Measurements from ENCODE around the gene ATXN2. TPM values are rescaled to one million over a fixed set of nuclear protein-coding genes. Genes with fewer than 3 reads are reported as not detected.
"Not testable (repeated sequence)": the region's sequence is repeated elsewhere in the genome, so short reads cannot be mapped to it uniquely, and the experiment has no call there.

Gene ATXN2
- total RNA-seq, 2 donors from 2014 or later = 40.4 to 54.7 TPM

DNA sequence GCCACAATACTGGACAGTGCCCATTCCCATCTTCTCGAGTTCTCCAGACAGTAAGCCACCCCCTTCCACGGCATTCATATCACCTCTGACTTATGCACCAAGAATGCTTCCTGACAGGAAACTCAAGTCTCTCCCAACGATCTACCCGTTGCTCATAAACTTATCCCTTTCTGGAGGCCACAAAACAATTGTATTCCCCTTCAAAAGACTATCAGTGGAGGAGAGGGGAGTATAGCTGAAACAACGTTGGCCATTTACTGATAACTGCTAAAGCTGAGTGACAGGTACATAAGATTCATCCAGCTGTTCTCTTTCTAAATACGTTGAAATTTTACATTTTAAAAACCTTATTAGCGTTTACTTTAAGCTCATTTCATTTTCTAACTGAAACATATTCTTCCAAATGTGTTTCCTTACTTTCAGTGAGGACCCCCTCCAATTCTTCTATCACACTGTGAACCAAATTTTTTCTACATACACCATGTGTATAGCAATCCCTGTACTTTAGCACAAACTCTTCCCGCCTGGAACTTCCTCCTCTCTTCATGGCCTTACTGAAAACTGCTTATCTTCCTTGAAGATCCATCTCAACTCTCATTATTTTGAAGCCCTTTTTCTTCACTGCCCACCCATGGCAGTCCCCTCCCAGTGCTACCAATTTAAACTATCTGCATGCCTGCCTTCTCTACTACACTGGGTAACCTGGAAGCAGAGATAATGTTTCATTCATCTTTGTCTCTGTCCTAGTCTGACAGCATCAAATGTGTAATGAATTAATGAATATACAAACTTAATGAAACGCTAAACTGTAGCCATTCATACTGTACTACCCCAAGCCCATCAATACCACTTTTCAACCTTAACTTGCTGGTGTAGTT, 28.8 kb downstream of the ATXN2 start:
- Mint-ChIP-seq H3K4me3 (no peak overlapping the region), H3K4me1 (peaks cover 20% of the 10 kb centered on the region)

GRCh38 chr12:111569363-111570083, 29.6 kb downstream of the ATXN2 start:
- peak overlapping the region; percentile 39 for H3K27ac Mint-ChIP-seq

More for the DNA sequence above, 28.8 kb downstream of the ATXN2 start:
- H3K36me3 Mint-ChIP-seq (ENCODE audit: low read depth) = peaks cover 5% of the 10 kb centered on the region
- no peaks in the 10 kb centered on the region for H3K27me3 Mint-ChIP-seq
- no peaks in the 10 kb centered on the region for H3K9me3 Mint-ChIP-seq
- H3K27ac Mint-ChIP-seq = peak overlapping the region; percentile 26
- ATAC-seq (replicated peaks) = no peak

DNA sequence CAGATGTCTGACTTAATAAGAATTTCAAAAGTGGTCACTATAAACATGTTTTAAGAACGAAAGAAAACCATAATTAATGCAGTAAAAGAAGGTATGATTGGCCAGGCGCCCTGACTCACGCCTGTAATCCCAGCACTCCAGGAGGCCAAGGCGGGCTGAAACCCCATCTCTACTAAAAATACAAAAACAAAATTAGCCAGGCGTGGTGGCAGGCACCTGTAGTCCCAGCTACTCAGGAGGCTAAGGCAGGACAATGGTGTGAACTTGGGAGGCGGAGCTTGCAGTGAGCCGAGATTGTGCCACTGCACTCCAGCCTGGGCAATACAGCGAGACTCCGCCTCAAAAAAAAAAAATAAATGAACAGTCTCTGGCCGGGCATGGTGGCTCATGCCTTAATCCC, 38.3 kb downstream of the ATXN2 start:
- not testable (repeated sequence) for ATAC-seq (replicated peaks); H3K27ac Mint-ChIP-seq

More at GRCh38 chr12:111569363-111570083, 29.6 kb downstream of the ATXN2 start:
- ATAC-seq (replicated peaks) = no peak
- Mint-ChIP-seq H3K4me3 (no peak overlapping the region), H3K9me3 (no peaks in the 10 kb centered on the region), H3K36me3 (ENCODE audit: low read depth) (peaks cover 5% of the 10 kb centered on the region), H3K4me1 (peaks cover 20% of the 10 kb centered on the region), H3K27me3 (no peaks in the 10 kb centered on the region)

GRCh38 chr12:111558107-111558376, 41.1 kb downstream of the ATXN2 start:
- H3K4me1 Mint-ChIP-seq = peaks cover 13% of the 10 kb centered on the region
- no peaks in the 10 kb centered on the region for H3K9me3 Mint-ChIP-seq
- no peak overlapping the region for H3K4me3 Mint-ChIP-seq
- no peaks in the 10 kb centered on the region for H3K27me3 Mint-ChIP-seq
- ATAC-seq (replicated peaks) = no peak
- H3K27ac Mint-ChIP-seq = peak overlapping the region; percentile 48
- H3K36me3 Mint-ChIP-seq (ENCODE audit: low read depth) = peaks cover 20% of the 10 kb centered on the region

More for the DNA sequence above, 38.3 kb downstream of the ATXN2 start:
- not testable (repeated sequence) for H3K4me1 Mint-ChIP-seq; H3K36me3 Mint-ChIP-seq (ENCODE audit: low read depth); H3K4me3 Mint-ChIP-seq; H3K9me3 Mint-ChIP-seq; H3K27me3 Mint-ChIP-seq

DNA sequence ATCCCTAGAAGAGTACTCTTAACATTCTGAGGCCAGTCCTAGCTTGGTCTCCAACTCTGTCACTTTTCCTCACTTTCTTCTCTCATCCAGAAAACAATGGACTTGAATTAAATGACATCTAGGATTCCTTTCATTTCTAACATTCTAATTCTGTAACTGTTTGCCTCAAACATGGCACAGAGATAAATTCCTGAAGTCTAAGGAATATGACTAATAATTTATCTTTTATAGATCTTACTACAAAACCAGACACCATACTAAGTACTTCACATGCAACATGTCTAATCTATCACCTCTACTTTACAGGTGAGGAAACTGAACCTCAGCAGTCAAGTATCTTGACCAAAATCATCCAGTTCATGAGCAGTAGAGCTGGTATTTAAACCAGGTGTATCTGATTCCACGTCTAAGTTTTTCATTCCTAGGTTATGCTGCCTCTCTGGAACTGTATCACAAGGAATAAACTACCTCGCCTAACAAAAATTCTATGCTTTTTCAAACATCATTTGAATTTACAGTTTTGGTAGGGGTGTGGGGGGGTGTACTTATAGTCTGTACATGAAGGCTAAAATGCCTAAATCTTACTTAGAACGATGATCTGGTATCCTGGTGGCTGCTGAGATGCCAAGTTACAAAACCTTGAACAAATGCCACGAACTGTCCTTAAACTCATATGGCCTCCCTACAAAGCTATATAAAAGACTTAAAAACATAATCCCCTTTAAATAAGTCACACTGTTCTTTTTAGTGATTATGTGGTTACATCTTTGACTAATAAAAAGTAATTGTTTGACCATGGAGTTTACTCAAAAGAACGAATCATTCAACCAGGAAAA, 41.6 kb downstream of the ATXN2 start:
- ATAC-seq (replicated peaks) = no peak
- Mint-ChIP-seq H3K27ac (peak overlapping the region; percentile 48), H3K9me3 (no peaks in the 10 kb centered on the region), H3K27me3 (no peaks in the 10 kb centered on the region), H3K36me3 (ENCODE audit: low read depth) (peaks cover 25% of the 10 kb centered on the region), H3K4me3 (no peak overlapping the region), H3K4me1 (peaks cover 13% of the 10 kb centered on the region)

GRCh38 chr12:111556676-111557075, 42.4 kb downstream of the ATXN2 start:
- Mint-ChIP-seq H3K27me3 (no peaks in the 10 kb centered on the region), H3K4me3 (no peak overlapping the region), H3K4me1 (peaks cover 13% of the 10 kb centered on the region), H3K9me3 (no peaks in the 10 kb centered on the region), H3K27ac (no peak overlapping the region), H3K36me3 (ENCODE audit: low read depth) (peaks cover 34% of the 10 kb centered on the region)
- ATAC-seq (replicated peaks) = no peak

GRCh38 chr12:111555313-111555712, 43.8 kb downstream of the ATXN2 start:
- ATAC-seq (replicated peaks); H3K4me3 Mint-ChIP-seq; H3K27ac Mint-ChIP-seq; H3K9me3 Mint-ChIP-seq; H3K27me3 Mint-ChIP-seq: not testable (repeated sequence)
- peaks cover 45% of the 10 kb centered on the region for H3K36me3 Mint-ChIP-seq (ENCODE audit: low read depth)
- H3K4me1 Mint-ChIP-seq = peaks cover 13% of the 10 kb centered on the region

GRCh38 chr12:111546758-111547383, 52.2 kb downstream of the ATXN2 start:
- Mint-ChIP-seq H3K27ac (peak overlapping the region; percentile 81), H3K27me3 (no peaks in the 10 kb centered on the region), H3K4me1 (peaks cover 29% of the 10 kb centered on the region), H3K36me3 (ENCODE audit: low read depth) (peaks cover 77% of the 10 kb centered on the region), H3K9me3 (no peaks in the 10 kb centered on the region), H3K4me3 (peak overlapping the region; percentile 58)
- ATAC-seq (replicated peaks) = peak; percentile 93

DNA sequence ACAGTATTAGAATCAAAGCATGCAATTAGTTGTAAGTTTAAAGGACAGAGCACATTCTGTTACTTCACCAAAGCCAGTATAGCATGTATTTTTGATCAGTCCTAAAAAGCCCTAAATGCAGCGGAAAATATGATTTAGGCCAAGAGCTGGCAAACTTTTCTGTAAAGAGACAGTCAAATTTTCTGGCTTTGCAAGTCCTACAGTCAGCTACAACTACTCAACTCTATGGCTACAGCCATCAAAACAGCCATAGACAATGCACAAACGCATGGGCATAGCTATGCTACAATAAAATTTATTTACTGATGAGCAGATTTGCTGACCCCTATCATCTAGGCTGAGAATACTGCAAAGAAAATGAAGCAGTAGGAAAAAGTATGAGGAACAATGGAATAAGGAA, 52.9 kb downstream of the ATXN2 start:
- H3K4me1 Mint-ChIP-seq = peaks cover 29% of the 10 kb centered on the region
- H3K4me3 Mint-ChIP-seq = peak overlapping the region; percentile 58
- H3K9me3 Mint-ChIP-seq = no peaks in the 10 kb centered on the region
- H3K27me3 Mint-ChIP-seq = no peaks in the 10 kb centered on the region
- peak overlapping the region; percentile 81 for H3K27ac Mint-ChIP-seq
- ATAC-seq (replicated peaks) = peak; percentile 20
- H3K36me3 Mint-ChIP-seq (ENCODE audit: low read depth) = peaks cover 71% of the 10 kb centered on the region

- peaks cover 64% of the 10 kb centered on the region for H3K36me3 Mint-ChIP-seq (ENCODE audit: low read depth)
- no peak overlapping the region for H3K4me3 Mint-ChIP-seq
- no peak for ATAC-seq (replicated peaks)
- no peaks in the 10 kb centered on the region for H3K27me3 Mint-ChIP-seq
- H3K4me1 Mint-ChIP-seq = peaks cover 29% of the 10 kb centered on the region
- H3K27ac Mint-ChIP-seq = peak overlapping the region; percentile 81
- H3K9me3 Mint-ChIP-seq = no peaks in the 10 kb centered on the region
These were observed 55.1 kb downstream of the ATXN2 start for GRCh38 chr12:111544032-111544431.

- no peak for ATAC-seq (replicated peaks)
- no peaks in the 10 kb centered on the region for H3K27me3 Mint-ChIP-seq
- H3K4me1 Mint-ChIP-seq = peaks cover 12% of the 10 kb centered on the region
- no peak overlapping the region for H3K4me3 Mint-ChIP-seq
- H3K36me3 Mint-ChIP-seq (ENCODE audit: low read depth) = peaks cover 55% of the 10 kb centered on the region
- H3K27ac Mint-ChIP-seq = peak overlapping the region; percentile 24
- H3K9me3 Mint-ChIP-seq = no peaks in the 10 kb centered on the region
These were observed 66.4 kb downstream of the ATXN2 start for GRCh38 chr12:111532751-111533150.

GRCh38 chr12:111529424-111530368, 69.4 kb downstream of the ATXN2 start:
- Mint-ChIP-seq H3K4me3 (no peak overlapping the region), H3K36me3 (ENCODE audit: low read depth) (peaks cover 46% of the 10 kb centered on the region), H3K9me3 (no peaks in the 10 kb centered on the region), H3K27me3 (no peaks in the 10 kb centered on the region), H3K4me1 (peaks cover 12% of the 10 kb centered on the region), H3K27ac (peak overlapping the region; percentile 82)
- peak; percentile 92 for ATAC-seq (replicated peaks)

- no peak for ATAC-seq (replicated peaks)
- H3K36me3 Mint-ChIP-seq (ENCODE audit: low read depth) = peaks cover 20% of the 10 kb centered on the region
- H3K4me3 Mint-ChIP-seq = no peak overlapping the region
- H3K27me3 Mint-ChIP-seq = no peaks in the 10 kb centered on the region
- no peaks in the 10 kb centered on the region for H3K9me3 Mint-ChIP-seq
- no peaks in the 10 kb centered on the region for H3K4me1 Mint-ChIP-seq
- H3K27ac Mint-ChIP-seq = no peak overlapping the region
These were observed 75.4 kb downstream of the ATXN2 start for GRCh38 chr12:111523587-111524167.

Measured in activated T-helper 17 cell treated with anti-CD3 and anti-CD28 coated beads, Interleukin-2, amount 50 U/mL, for 72 hours (primary cell).